ENCODE measurements around the gene SOCS2.
A peak's percentile ranks its signal among the peaks of the same experiment; 100 is the strongest.

The SOCS2 gene

GRCh38 chr12:93571925-93572711 lies at the start of gene SOCS2:
SOCS2 (plus strand) TSS chr12:93572675; CDS start chr12:93572898, 223 bp downstream.
- H3K4me2 ChIP-seq: peak within 1 kb of the TSS; percentile 100
- H4K20me1 ChIP-seq: peaks cover 59% of the 10 kb centered on the region
- TF ChIP-seq Cebpa-rat (IDR thresholded peaks at IDR 0.05): no peak
- H3K4me3 ChIP-seq: peak within 1 kb of the TSS; percentile 72
- H3K27ac ChIP-seq: no peak within 1 kb of the TSS
- H3K27me3 ChIP-seq: peaks cover 100% of the 10 kb centered on the region
- H3K36me3 ChIP-seq: no peaks in the 10 kb centered on the region
- H3K4me1 ChIP-seq: peaks cover 39% of the 10 kb centered on the region
- no peak within 1 kb of the TSS for H3K9ac ChIP-seq
- H3K9me3 ChIP-seq: no peaks in the 10 kb centered on the region

GRCh38 chr12:93524386-93525133 lies 47.9 kb upstream of the SOCS2 start:
- Histone ChIP-seq H3K9me3 (no peaks in the 10 kb centered on the region), H3K9ac (no peak overlapping the region), H3K4me3 (no peak overlapping the region), H3K27ac (no peak overlapping the region), H3K36me3 (no peaks in the 10 kb centered on the region), H3K27me3 (no peaks in the 10 kb centered on the region), H4K20me1 (no peaks in the 10 kb centered on the region), H3K4me1 (no peaks in the 10 kb centered on the region), H3K4me2 (no peak overlapping the region)
- TF ChIP-seq Cebpa-rat (IDR thresholded peaks at IDR 0.05): no peak

GRCh38 chr12:93526786-93527428 lies 45.6 kb upstream of the SOCS2 start:
- TF ChIP-seq Cebpa-rat (IDR thresholded peaks at IDR 0.05): no peak
- no peaks in the 10 kb centered on the region for H3K27me3 ChIP-seq
- H3K27ac ChIP-seq: no peak overlapping the region
- H3K9ac ChIP-seq: no peak overlapping the region
- no peak overlapping the region for H3K4me3 ChIP-seq
- no peak overlapping the region for H3K4me2 ChIP-seq
- H3K36me3 ChIP-seq: no peaks in the 10 kb centered on the region
- peaks cover 7% of the 10 kb centered on the region; the same call in 1 of the 2 replicates for H3K9me3 ChIP-seq
- H3K4me1 ChIP-seq: peaks cover 10% of the 10 kb centered on the region
- no peaks in the 10 kb centered on the region for H4K20me1 ChIP-seq

- peaks cover 10% of the 10 kb centered on the region for H3K4me1 ChIP-seq
- H3K36me3 ChIP-seq: no peaks in the 10 kb centered on the region
- H3K27me3 ChIP-seq: no peaks in the 10 kb centered on the region
- H4K20me1 ChIP-seq: no peaks in the 10 kb centered on the region
- H3K9me3 ChIP-seq: peaks cover 7% of the 10 kb centered on the region; the same call in 1 of the 2 replicates
- no peak overlapping the region for H3K4me3 ChIP-seq
- H3K4me2 ChIP-seq: peak overlapping the region; percentile 44; the same call in 1 of the 2 replicates
- H3K27ac ChIP-seq: no peak overlapping the region
- H3K9ac ChIP-seq: no peak overlapping the region
- TF ChIP-seq Cebpa-rat (IDR thresholded peaks at IDR 0.05): no peak
Measured at GRCh38 chr12:93530358-93530757, 42.1 kb upstream of the SOCS2 start.

- peaks cover 7% of the 10 kb centered on the region; the same call in 1 of the 2 replicates for H3K9me3 ChIP-seq
- H3K4me3 ChIP-seq: no peak overlapping the region
- no peak for TF ChIP-seq Cebpa-rat (IDR thresholded peaks at IDR 0.05)
- H4K20me1 ChIP-seq: no peaks in the 10 kb centered on the region
- no peak overlapping the region for H3K4me2 ChIP-seq
- no peaks in the 10 kb centered on the region for H3K27me3 ChIP-seq
- peaks cover 33% of the 10 kb centered on the region for H3K4me1 ChIP-seq
- no peak overlapping the region for H3K9ac ChIP-seq
- H3K36me3 ChIP-seq: no peaks in the 10 kb centered on the region
- H3K27ac ChIP-seq: no peak overlapping the region
Measured at GRCh38 chr12:93533310-93533709, 39.2 kb upstream of the SOCS2 start.

GRCh38 chr12:93536111-93536765 lies 36.2 kb upstream of the SOCS2 start:
- Histone ChIP-seq H3K4me2 (peak overlapping the region; percentile 72), H4K20me1 (no peaks in the 10 kb centered on the region), H3K27ac (peak overlapping the region; percentile 24; the same call in 1 of the 2 replicates), H3K36me3 (no peaks in the 10 kb centered on the region), H3K4me1 (peaks cover 37% of the 10 kb centered on the region), H3K4me3 (no peak overlapping the region), H3K9ac (peak overlapping the region; percentile 25; the same call in 1 of the 2 replicates), H3K27me3 (no peaks in the 10 kb centered on the region), H3K9me3 (peaks cover 4% of the 10 kb centered on the region; the same call in 1 of the 2 replicates)
- no peak for TF ChIP-seq Cebpa-rat (IDR thresholded peaks at IDR 0.05)

GRCh38 chr12:93536766-93537488 lies 35.5 kb upstream of the SOCS2 start:
- Histone ChIP-seq H3K36me3 (no peaks in the 10 kb centered on the region), H3K9me3 (no peaks in the 10 kb centered on the region), H3K9ac (peak overlapping the region; percentile 25; the same call in 1 of the 2 replicates), H3K4me2 (peak overlapping the region; percentile 72), H4K20me1 (no peaks in the 10 kb centered on the region), H3K4me3 (no peak overlapping the region; the same call in 1 of the 2 replicates), H3K27ac (0 out of 2 replicates have a peak overlapping the region, but pooled peaks have one; percentile 24), H3K4me1 (peaks cover 37% of the 10 kb centered on the region), H3K27me3 (no peaks in the 10 kb centered on the region)
- TF ChIP-seq Cebpa-rat (IDR thresholded peaks at IDR 0.05): no peak

- H3K9me3 ChIP-seq: no peaks in the 10 kb centered on the region
- no peaks in the 10 kb centered on the region for H4K20me1 ChIP-seq
- H3K27me3 ChIP-seq: no peaks in the 10 kb centered on the region
- no peaks in the 10 kb centered on the region for H3K36me3 ChIP-seq
- H3K4me3 ChIP-seq: no peak overlapping the region
- no peak overlapping the region for H3K27ac ChIP-seq
- H3K9ac ChIP-seq: no peak overlapping the region
- TF ChIP-seq Cebpa-rat (IDR thresholded peaks at IDR 0.05): no peak
- peaks cover 37% of the 10 kb centered on the region for H3K4me1 ChIP-seq
- H3K4me2 ChIP-seq: peak overlapping the region; percentile 72
Measured at GRCh38 chr12:93537769-93538168, 34.7 kb upstream of the SOCS2 start.

Data from BLaER1 (cell line).